ENCODE measurements around the gene CPNE4. TPM values are rescaled to one million over a fixed set of nuclear protein-coding genes. Genes with fewer than 3 reads are reported as not detected.

Gene CPNE4
- total RNA-seq, 4 donors from 2014 or later, result 0.17 to 0.52 TPM; not detected in 2

- H3K9me3 ChIP-seq, result no peaks in the 10 kb centered on the region
- no peaks in the 10 kb centered on the region for H3K36me3 ChIP-seq
- TF ChIP-seq EP300 (IDR thresholded peaks at IDR 0.05) (no peak), CTCF (IDR thresholded peaks at IDR 0.05) (no peak), POLR2A (IDR thresholded peaks at IDR 0.05; ENCODE audit: low read depth) (no peak), POLR2AphosphoS5 (IDR thresholded peaks at IDR 0.05) (no peak)
- DNase-seq (ENCODE audit: extremely low spot score), result no peak
- H3K27me3 ChIP-seq, result no peaks in the 10 kb centered on the region
- 62% methylated on average over 6 of the region's 7 CpGs for WGBS
- no peak overlapping the region for H3K4me3 ChIP-seq
- H3K27ac ChIP-seq (replicated peaks in 1 of 4), result no peak overlapping the region
- no peaks in the 10 kb centered on the region for H3K4me1 ChIP-seq
- intact Hi-C loops (cut with DNase I), result no loop called here
Observed at GRCh38 chr3:131711114-131711768, 323.6 kb downstream of the CPNE4 start.

GRCh38 chr3:131708241-131708640 lies 326.6 kb downstream of the CPNE4 start:
- Histone ChIP-seq H3K9me3 (no peaks in the 10 kb centered on the region), H3K27ac (replicated peaks in 1 of 4) (no peak overlapping the region), H3K4me1 (no peaks in the 10 kb centered on the region), H3K27me3 (no peaks in the 10 kb centered on the region), H3K4me3 (no peak overlapping the region), H3K36me3 (no peaks in the 10 kb centered on the region)
- TF ChIP-seq EP300 (IDR thresholded peaks at IDR 0.05) (no peak), POLR2A (IDR thresholded peaks at IDR 0.05; ENCODE audit: low read depth) (no peak), CTCF (IDR thresholded peaks at IDR 0.05) (no peak), POLR2AphosphoS5 (IDR thresholded peaks at IDR 0.05) (no peak)
- no peak for DNase-seq (ENCODE audit: extremely low spot score)
- intact Hi-C loops (cut with DNase I), result no loop called here

- no peak overlapping the region for H3K4me3 ChIP-seq
- no peaks in the 10 kb centered on the region for H3K27me3 ChIP-seq
- H3K36me3 ChIP-seq, result no peaks in the 10 kb centered on the region
- 72% methylated on average over 3 of the region's 3 CpGs for WGBS
- no peak overlapping the region for H3K27ac ChIP-seq (replicated peaks in 1 of 4)
- DNase-seq (ENCODE audit: extremely low spot score), result no peak
- intact Hi-C loops (cut with DNase I), result no loop called here
- TF ChIP-seq EP300 (IDR thresholded peaks at IDR 0.05), result no peak
- TF ChIP-seq POLR2A (IDR thresholded peaks at IDR 0.05; ENCODE audit: low read depth), result no peak
- TF ChIP-seq POLR2AphosphoS5 (IDR thresholded peaks at IDR 0.05), result no peak
- TF ChIP-seq CTCF (IDR thresholded peaks at IDR 0.05), result no peak
- H3K9me3 ChIP-seq, result no peaks in the 10 kb centered on the region
- H3K4me1 ChIP-seq, result no peaks in the 10 kb centered on the region
Observed at GRCh38 chr3:131705558-131706051, 329.2 kb downstream of the CPNE4 start.

- no peaks in the 10 kb centered on the region for H3K27me3 ChIP-seq
- intact Hi-C loops (cut with DNase I), result no loop called here
- TF ChIP-seq POLR2A (IDR thresholded peaks at IDR 0.05; ENCODE audit: low read depth) (no peak), CTCF (IDR thresholded peaks at IDR 0.05) (no peak), POLR2AphosphoS5 (IDR thresholded peaks at IDR 0.05) (no peak), EP300 (IDR thresholded peaks at IDR 0.05) (no peak)
- no peak overlapping the region for H3K4me3 ChIP-seq
- no peaks in the 10 kb centered on the region for H3K36me3 ChIP-seq
- no peaks in the 10 kb centered on the region for H3K4me1 ChIP-seq
- 45% methylated on average over 1 of the region's 1 CpG for WGBS
- H3K27ac ChIP-seq (replicated peaks in 1 of 4), result no peak overlapping the region
- DNase-seq (ENCODE audit: extremely low spot score), result no peak
- H3K9me3 ChIP-seq, result no peaks in the 10 kb centered on the region
Observed at GRCh38 chr3:131705099-131705498, 329.7 kb downstream of the CPNE4 start.

- no peaks in the 10 kb centered on the region for H3K27me3 ChIP-seq
- H3K4me3 ChIP-seq, result no peak overlapping the region
- intact Hi-C loops (cut with DNase I), result no loop called here
- H3K9me3 ChIP-seq, result no peaks in the 10 kb centered on the region
- H3K36me3 ChIP-seq, result no peaks in the 10 kb centered on the region
- no peaks in the 10 kb centered on the region for H3K4me1 ChIP-seq
- DNase-seq (ENCODE audit: extremely low spot score), result no peak
- WGBS, result 57% methylated on average over 2 of the region's 2 CpGs
- TF ChIP-seq POLR2A (IDR thresholded peaks at IDR 0.05; ENCODE audit: low read depth) (no peak), EP300 (IDR thresholded peaks at IDR 0.05) (no peak), POLR2AphosphoS5 (IDR thresholded peaks at IDR 0.05) (no peak), CTCF (IDR thresholded peaks at IDR 0.05) (no peak)
- H3K27ac ChIP-seq (replicated peaks in 1 of 4), result no peak overlapping the region
Observed at GRCh38 chr3:131704098-131704497, 330.7 kb downstream of the CPNE4 start.
